GM23338 (cell line): ENCODE measurements around the gene MPPED2. TPM values are rescaled to one million over a fixed set of nuclear protein-coding genes. Genes with fewer than 3 reads are reported as not detected.

ENCODE experiments used
- ATAC-seq: fragments of 200-7000 bp; cut with Tn5 transposase; 3 replicates; pipeline ENCODE4 v1.9.1; 2020
- DNase-seq: peaks from one replicate; pipeline ENCODE4 v3.0.0-alpha.2; 2015; ENCODE audit warnings: low spot score
- H2AFZ ChIP-seq: fragments of 200-600 bp; sonication (generic); 2 replicates; pipeline ENCODE4 v1.8.0; 2016; ENCODE audit warnings: antibody characterized with exemption, mild to moderate bottlenecking, moderate library complexity
- H3F3A ChIP-seq: fragments of 200-600 bp; sonication (generic); replicated peaks from 2 replicates; pipeline ENCODE4 v1.8.0; 2017; ENCODE audit warnings: antibody characterized with exemption, mixed run types, low read depth
- H3K27ac ChIP-seq: fragments of 200-600 bp; sonication (generic); 2 replicates; pipeline ENCODE4 v1.6.1; 2016; ENCODE audit warnings: low read depth
- H3K27me3 ChIP-seq: fragments of 200-600 bp; sonication (generic); 2 replicates; pipeline ENCODE4 v1.8.0; 2016; ENCODE audit warnings: mild to moderate bottlenecking, mixed run types, moderate library complexity; ENCODE audit not compliant: insufficient read depth
- H3K36me3 ChIP-seq: fragments of 200-600 bp; sonication (generic); 2 replicates; pipeline ENCODE4 v1.8.0; 2016; ENCODE audit warnings: mild to moderate bottlenecking; ENCODE audit not compliant: insufficient read depth
- H3K4me1 ChIP-seq: fragments of 200-600 bp; sonication (generic); 2 replicates; pipeline ENCODE4 v1.8.0; 2016; ENCODE audit warnings: mild to moderate bottlenecking, moderate library complexity; ENCODE audit not compliant: insufficient read depth
- H3K4me2 ChIP-seq: fragments of 200-600 bp; sonication (generic); 2 replicates; pipeline ENCODE4 v1.7.1; 2017; ENCODE audit warnings: mixed run types
- H3K4me3 ChIP-seq: fragments of 200-600 bp; sonication (generic); 2 replicates; pipeline ENCODE4 v1.6.1; 2016; ENCODE audit warnings: mixed run types
- H3K79me2 ChIP-seq: fragments of 200-600 bp; sonication (generic); replicated peaks from 2 replicates; pipeline ENCODE4 v1.8.0; 2017; ENCODE audit warnings: mild to moderate bottlenecking; ENCODE audit not compliant: insufficient read depth
- H3K9me2 ChIP-seq: fragments of 200-600 bp; sonication (generic); 2 replicates; pipeline ENCODE4 v1.8.0; 2017; ENCODE audit not compliant: insufficient read depth
- H4K20me1 ChIP-seq: fragments of 200-600 bp; sonication (generic); replicated peaks from 2 replicates; pipeline ENCODE4 v1.8.0; 2017; ENCODE audit warnings: mild to moderate bottlenecking; ENCODE audit not compliant: insufficient read depth
- H3K27ac Mint-ChIP-seq: 2 replicates; pipeline ENCODE4 v1.8.0; 2020; ENCODE audit warnings: inconsistent platforms, mild to moderate bottlenecking, moderate library complexity, mixed read lengths
- H3K27me3 Mint-ChIP-seq: 3 replicates; pipeline ENCODE4 v1.8.0; 2022; ENCODE audit warnings: low read depth, mild to moderate bottlenecking, moderate library complexity, mixed read lengths, inconsistent platforms; ENCODE audit not compliant: insufficient read depth, poor library complexity
- H3K36me3 Mint-ChIP-seq: 3 replicates; pipeline ENCODE4 v1.8.0; 2021; ENCODE audit warnings: low read depth, mild to moderate bottlenecking, inconsistent platforms, moderate library complexity, mixed read lengths
- H3K4me1 Mint-ChIP-seq: 3 replicates; pipeline ENCODE4 v1.8.0; 2020; ENCODE audit warnings: mild to moderate bottlenecking, inconsistent platforms, mixed read lengths
- H3K4me3 Mint-ChIP-seq: 3 replicates; pipeline ENCODE4 v1.8.0; 2021; ENCODE audit warnings: moderate library complexity, mild to moderate bottlenecking, inconsistent platforms, mixed read lengths
- H3K9me3 Mint-ChIP-seq: 3 replicates; pipeline ENCODE4 v1.8.0; 2020; ENCODE audit warnings: moderate library complexity, mild to moderate bottlenecking, inconsistent platforms, mixed read lengths
- EZH2 ChIP-seq: fragments of 200-600 bp; sonication (generic); IDR thresholded peaks from one replicate; pipeline ENCODE4 v1.8.0; 2017; ENCODE audit warnings: antibody characterized with exemption, mild to moderate bottlenecking, low read depth; ENCODE audit not compliant: unreplicated experiment
- EZH2phosphoT487 ChIP-seq: fragments of 200-600 bp; sonication (generic); IDR thresholded peaks from one replicate; pipeline ENCODE4 v1.8.1; 2018; ENCODE audit warnings: antibody characterized with exemption; ENCODE audit not compliant: unreplicated experiment
- JUNB ChIP-seq: IDR thresholded peaks from one replicate; pipeline ENCODE4 v1.6.1; 2016; ENCODE audit warnings: antibody characterized with exemption; ENCODE audit not compliant: unreplicated experiment
- NANOG ChIP-seq: IDR thresholded peaks from 2 replicates; pipeline ENCODE4 v1.6.1; 2016; ENCODE audit warnings: antibody characterized with exemption, borderline replicate concordance
- POLR2AphosphoS5 ChIP-seq: IDR thresholded peaks from 2 replicates; pipeline ENCODE4 v1.6.1; 2016; ENCODE audit warnings: antibody characterized with exemption, low read depth
- REST ChIP-seq: IDR thresholded peaks from one replicate; pipeline ENCODE4 v1.6.1; 2018; ENCODE audit warnings: antibody characterized with exemption; ENCODE audit not compliant: unreplicated experiment
- STAT1 ChIP-seq: IDR thresholded peaks from one replicate; pipeline ENCODE4 v1.6.1; 2016; ENCODE audit warnings: antibody characterized with exemption; ENCODE audit not compliant: unreplicated experiment
- ZNF114 ChIP-seq: fragments of 250-450 bp; sonication (Bioruptor Pico); IDR thresholded peaks from 2 replicates; pipeline ENCODE4 v1.5.0; 2020; ENCODE audit warnings: mild to moderate bottlenecking, moderate library complexity
- ZNF331 ChIP-seq: fragments of 250-450 bp; sonication (Bioruptor Pico); IDR thresholded peaks from 2 replicates; pipeline ENCODE4 v1.5.0; 2020; ENCODE audit warnings: low read depth, mild to moderate bottlenecking, moderate library complexity
- polyA plus RNA-seq: library from polyadenylated mRNA; unstranded; fragments of >200 nt; fragmentation: Nextera tagmentation; extraction: Ambion mirVana; gene quantifications from 2 replicates; pipeline ENCODE4 v1.2.1, GENCODE V29; 2016
- total RNA-seq: library from RNA; depleted of rRNA; stranded (reverse); fragments of >200 nt; shearing (Covaris generic); gene quantifications from 2 replicates; pipeline ENCODE4 v1.2.3, GENCODE V29; 2014
- TF ChIP-seq, protein P1 (sequence below), 2 experiments: fragments of 200-600 bp in 1 of 2; sonication (generic) in 1 of 2; conservative IDR thresholded peaks; 2 replicates each; pipeline versions ENCODE4 v1.5.1 to v1.6.1; 2016 to 2017; ENCODE audit warnings: antibody characterized with exemption in 2 of 2, low read depth in 2 of 2, mild to moderate bottlenecking in 2 of 2, moderate library complexity in 1 of 2
- TF ChIP-seq, protein P2 (sequence below): fragments of 250-450 bp; sonication (Bioruptor Pico); IDR thresholded peaks from 2 replicates; pipeline ENCODE4 v1.5.0; 2020; ENCODE audit warnings: mild to moderate bottlenecking, moderate library complexity

The MPPED2 gene
- total and polyA plus RNA-seq, 2 experiments from 2014 or later: 4.4 to 6.8 TPM

DNA sequence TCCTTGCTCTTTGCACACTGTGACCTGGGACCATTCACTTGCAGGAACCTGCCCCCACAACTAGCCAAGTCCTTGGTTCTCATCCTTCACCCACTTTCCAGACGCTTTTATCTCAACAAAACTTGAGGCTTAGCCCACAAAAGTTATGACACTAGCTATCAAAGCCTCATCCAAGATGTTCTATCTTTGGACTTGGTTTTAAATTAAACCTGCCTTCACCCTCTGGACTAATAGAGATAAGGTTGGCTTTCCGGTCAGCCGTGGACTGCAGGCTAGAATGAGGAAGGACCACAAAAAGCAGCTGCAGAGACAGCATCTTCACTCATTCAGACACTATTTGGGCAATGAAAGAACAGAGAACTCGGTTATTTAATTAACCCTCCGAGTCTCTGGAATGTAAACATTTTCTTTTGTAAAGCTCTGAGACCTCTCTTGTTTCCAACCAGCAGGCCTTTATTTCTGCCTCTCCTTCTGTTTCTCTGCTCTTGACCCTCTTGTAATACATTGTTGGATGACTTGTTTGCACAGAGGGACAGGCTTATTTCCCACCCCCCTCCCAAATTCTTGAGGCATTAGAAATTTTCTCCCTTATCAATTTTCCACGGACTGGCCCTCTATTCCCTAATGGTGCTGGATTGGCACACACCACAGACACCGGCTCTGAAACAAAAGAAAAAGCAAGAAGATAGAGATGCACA lies 221.9 kb downstream of the MPPED2 start (continued):
- TF ChIP-seq EZH2phosphoT487 (no peak), ZNF114 (CRISPR knock-in tag) (no peak), JUNB (no peak), POLR2AphosphoS5 (no peak), ZNF331 (CRISPR knock-in tag) (no peak), NANOG (no peak), STAT1 (no peak)

GRCh38 chr11:30360741-30361140 lies 225.4 kb downstream of the MPPED2 start:
- no peaks in the 10 kb centered on the region for H3K36me3 ChIP-seq

More at GRCh38 chr11:30360741-30361140, 225.4 kb downstream of the MPPED2 start:
- Histone ChIP-seq H2AFZ (no peak overlapping the region), H3K79me2 (no peaks in the 10 kb centered on the region), H3K4me1 (peaks cover 13% of the 10 kb centered on the region), H3K27ac (no peak overlapping the region), H3K9me2 (no peaks in the 10 kb centered on the region), H3K27me3 (no peaks in the 10 kb centered on the region), H3K4me3 (no peak overlapping the region), H4K20me1 (no peaks in the 10 kb centered on the region; the same call in 1 of the 2 replicates), H3K4me2 (no peak overlapping the region), H3F3A (no peaks in the 10 kb centered on the region)
- DNase-seq (no peak), ATAC-seq (no peak)
- Mint-ChIP-seq H3K9me3 (no peaks in the 10 kb centered on the region), H3K27me3 (no peaks in the 10 kb centered on the region), H3K4me3 (no peak overlapping the region), H3K4me1 (peaks cover 12% of the 10 kb centered on the region), H3K36me3 (no peaks in the 10 kb centered on the region; the same call in 2 of the 3 replicates), H3K27ac (no peak overlapping the region)
- TF ChIP-seq, protein P1, sequence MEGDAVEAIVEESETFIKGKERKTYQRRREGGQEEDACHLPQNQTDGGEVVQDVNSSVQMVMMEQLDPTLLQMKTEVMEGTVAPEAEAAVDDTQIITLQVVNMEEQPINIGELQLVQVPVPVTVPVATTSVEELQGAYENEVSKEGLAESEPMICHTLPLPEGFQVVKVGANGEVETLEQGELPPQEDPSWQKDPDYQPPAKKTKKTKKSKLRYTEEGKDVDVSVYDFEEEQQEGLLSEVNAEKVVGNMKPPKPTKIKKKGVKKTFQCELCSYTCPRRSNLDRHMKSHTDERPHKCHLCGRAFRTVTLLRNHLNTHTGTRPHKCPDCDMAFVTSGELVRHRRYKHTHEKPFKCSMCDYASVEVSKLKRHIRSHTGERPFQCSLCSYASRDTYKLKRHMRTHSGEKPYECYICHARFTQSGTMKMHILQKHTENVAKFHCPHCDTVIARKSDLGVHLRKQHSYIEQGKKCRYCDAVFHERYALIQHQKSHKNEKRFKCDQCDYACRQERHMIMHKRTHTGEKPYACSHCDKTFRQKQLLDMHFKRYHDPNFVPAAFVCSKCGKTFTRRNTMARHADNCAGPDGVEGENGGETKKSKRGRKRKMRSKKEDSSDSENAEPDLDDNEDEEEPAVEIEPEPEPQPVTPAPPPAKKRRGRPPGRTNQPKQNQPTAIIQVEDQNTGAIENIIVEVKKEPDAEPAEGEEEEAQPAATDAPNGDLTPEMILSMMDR (conservative IDR thresholded peaks at IDR 0.05; ENCODE audit: low read depth in 2 of 2): no peak
- no peak for TF ChIP-seq EZH2
- TF ChIP-seq NANOG: no peak
- TF ChIP-seq, protein P2, sequence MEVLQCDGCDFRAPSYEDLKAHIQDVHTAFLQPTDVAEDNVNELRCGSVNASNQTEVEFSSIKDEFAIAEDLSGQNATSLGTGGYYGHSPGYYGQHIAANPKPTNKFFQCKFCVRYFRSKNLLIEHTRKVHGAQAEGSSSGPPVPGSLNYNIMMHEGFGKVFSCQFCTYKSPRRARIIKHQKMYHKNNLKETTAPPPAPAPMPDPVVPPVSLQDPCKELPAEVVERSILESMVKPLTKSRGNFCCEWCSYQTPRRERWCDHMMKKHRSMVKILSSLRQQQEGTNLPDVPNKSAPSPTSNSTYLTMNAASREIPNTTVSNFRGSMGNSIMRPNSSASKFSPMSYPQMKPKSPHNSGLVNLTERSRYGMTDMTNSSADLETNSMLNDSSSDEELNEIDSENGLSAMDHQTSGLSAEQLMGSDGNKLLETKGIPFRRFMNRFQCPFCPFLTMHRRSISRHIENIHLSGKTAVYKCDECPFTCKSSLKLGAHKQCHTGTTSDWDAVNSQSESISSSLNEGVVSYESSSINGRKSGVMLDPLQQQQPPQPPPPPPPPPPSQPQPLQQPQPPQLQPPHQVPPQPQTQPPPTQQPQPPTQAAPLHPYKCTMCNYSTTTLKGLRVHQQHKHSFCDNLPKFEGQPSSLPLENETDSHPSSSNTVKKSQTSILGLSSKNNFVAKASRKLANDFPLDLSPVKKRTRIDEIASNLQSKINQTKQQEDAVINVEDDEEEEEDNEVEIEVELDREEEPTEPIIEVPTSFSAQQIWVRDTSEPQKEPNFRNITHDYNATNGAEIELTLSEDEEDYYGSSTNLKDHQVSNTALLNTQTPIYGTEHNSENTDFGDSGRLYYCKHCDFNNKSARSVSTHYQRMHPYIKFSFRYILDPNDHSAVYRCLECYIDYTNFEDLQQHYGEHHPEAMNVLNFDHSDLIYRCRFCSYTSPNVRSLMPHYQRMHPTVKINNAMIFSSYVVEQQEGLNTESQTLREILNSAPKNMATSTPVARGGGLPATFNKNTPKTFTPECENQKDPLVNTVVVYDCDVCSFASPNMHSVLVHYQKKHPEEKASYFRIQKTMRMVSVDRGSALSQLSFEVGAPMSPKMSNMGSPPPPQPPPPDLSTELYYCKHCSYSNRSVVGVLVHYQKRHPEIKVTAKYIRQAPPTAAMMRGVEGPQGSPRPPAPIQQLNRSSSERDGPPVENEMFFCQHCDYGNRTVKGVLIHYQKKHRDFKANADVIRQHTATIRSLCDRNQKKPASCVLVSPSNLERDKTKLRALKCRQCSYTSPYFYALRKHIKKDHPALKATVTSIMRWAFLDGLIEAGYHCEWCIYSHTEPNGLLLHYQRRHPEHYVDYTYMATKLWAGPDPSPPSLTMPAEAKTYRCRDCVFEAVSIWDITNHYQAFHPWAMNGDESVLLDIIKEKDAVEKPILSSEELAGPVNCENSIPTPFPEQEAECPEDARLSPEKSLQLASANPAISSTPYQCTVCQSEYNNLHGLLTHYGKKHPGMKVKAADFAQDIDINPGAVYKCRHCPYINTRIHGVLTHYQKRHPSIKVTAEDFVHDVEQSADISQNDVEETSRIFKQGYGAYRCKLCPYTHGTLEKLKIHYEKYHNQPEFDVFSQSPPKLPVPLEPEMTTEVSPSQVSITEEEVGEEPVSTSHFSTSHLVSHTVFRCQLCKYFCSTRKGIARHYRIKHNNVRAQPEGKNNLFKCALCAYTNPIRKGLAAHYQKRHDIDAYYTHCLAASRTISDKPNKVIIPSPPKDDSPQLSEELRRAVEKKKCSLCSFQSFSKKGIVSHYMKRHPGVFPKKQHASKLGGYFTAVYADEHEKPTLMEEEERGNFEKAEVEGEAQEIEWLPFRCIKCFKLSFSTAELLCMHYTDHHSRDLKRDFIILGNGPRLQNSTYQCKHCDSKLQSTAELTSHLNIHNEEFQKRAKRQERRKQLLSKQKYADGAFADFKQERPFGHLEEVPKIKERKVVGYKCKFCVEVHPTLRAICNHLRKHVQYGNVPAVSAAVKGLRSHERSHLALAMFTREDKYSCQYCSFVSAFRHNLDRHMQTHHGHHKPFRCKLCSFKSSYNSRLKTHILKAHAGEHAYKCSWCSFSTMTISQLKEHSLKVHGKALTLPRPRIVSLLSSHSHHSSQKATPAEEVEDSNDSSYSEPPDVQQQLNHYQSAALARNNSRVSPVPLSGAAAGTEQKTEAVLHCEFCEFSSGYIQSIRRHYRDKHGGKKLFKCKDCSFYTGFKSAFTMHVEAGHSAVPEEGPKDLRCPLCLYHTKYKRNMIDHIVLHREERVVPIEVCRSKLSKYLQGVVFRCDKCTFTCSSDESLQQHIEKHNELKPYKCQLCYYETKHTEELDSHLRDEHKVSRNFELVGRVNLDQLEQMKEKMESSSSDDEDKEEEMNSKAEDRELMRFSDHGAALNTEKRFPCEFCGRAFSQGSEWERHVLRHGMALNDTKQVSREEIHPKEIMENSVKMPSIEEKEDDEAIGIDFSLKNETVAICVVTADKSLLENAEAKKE (CRISPR knock-in tag): no peak
- no peak for TF ChIP-seq POLR2AphosphoS5
- TF ChIP-seq REST: no peak
- TF ChIP-seq STAT1: no peak
- no peak for TF ChIP-seq EZH2phosphoT487
- no peak for TF ChIP-seq ZNF331 (CRISPR knock-in tag)
- TF ChIP-seq ZNF114 (CRISPR knock-in tag): no peak
- no peak for TF ChIP-seq JUNB
